ENCODE data around the gene RBBP6.

DNA sequence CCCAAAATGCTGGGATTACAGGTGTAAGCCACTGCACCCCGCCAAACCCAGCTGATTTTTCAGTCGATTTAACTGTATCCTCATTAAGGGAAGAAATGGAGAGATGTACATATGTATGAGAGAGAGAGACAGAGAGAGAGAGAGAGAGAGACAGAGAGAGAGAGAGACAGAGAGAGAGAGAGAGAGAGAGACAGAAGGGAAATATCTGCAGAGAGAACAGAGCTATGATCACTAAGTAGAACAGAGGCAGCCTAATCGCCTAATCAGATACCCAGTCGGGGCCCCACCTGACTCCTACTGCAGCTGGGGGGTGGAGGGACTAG lies 70.0 kb downstream of the RBBP6 start:
- TF ChIP-seq ZNF24 (tag by site-specific recombination; IDR thresholded peaks at IDR 0.05) = no peak
- no peak for TF ChIP-seq ZNF664 (tag by site-specific recombination; IDR thresholded peaks at IDR 0.05)
- TF ChIP-seq MEIS1 (CRISPR knock-in tag; IDR thresholded peaks at IDR 0.05; ENCODE audit: borderline replicate concordance) = no peak
- TF ChIP-seq OVOL3 (tag by site-specific recombination; IDR thresholded peaks at IDR 0.05) = no peak
- TF ChIP-seq, protein P1, sequence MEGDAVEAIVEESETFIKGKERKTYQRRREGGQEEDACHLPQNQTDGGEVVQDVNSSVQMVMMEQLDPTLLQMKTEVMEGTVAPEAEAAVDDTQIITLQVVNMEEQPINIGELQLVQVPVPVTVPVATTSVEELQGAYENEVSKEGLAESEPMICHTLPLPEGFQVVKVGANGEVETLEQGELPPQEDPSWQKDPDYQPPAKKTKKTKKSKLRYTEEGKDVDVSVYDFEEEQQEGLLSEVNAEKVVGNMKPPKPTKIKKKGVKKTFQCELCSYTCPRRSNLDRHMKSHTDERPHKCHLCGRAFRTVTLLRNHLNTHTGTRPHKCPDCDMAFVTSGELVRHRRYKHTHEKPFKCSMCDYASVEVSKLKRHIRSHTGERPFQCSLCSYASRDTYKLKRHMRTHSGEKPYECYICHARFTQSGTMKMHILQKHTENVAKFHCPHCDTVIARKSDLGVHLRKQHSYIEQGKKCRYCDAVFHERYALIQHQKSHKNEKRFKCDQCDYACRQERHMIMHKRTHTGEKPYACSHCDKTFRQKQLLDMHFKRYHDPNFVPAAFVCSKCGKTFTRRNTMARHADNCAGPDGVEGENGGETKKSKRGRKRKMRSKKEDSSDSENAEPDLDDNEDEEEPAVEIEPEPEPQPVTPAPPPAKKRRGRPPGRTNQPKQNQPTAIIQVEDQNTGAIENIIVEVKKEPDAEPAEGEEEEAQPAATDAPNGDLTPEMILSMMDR (tag by site-specific recombination; IDR thresholded peaks at IDR 0.05) = no peak
- TF ChIP-seq KLF1 (tag by site-specific recombination; IDR thresholded peaks at IDR 0.05) = no peak
- no peak for TF ChIP-seq ZNF140 (tag by site-specific recombination; IDR thresholded peaks at IDR 0.05)
- TF ChIP-seq, protein P2, sequence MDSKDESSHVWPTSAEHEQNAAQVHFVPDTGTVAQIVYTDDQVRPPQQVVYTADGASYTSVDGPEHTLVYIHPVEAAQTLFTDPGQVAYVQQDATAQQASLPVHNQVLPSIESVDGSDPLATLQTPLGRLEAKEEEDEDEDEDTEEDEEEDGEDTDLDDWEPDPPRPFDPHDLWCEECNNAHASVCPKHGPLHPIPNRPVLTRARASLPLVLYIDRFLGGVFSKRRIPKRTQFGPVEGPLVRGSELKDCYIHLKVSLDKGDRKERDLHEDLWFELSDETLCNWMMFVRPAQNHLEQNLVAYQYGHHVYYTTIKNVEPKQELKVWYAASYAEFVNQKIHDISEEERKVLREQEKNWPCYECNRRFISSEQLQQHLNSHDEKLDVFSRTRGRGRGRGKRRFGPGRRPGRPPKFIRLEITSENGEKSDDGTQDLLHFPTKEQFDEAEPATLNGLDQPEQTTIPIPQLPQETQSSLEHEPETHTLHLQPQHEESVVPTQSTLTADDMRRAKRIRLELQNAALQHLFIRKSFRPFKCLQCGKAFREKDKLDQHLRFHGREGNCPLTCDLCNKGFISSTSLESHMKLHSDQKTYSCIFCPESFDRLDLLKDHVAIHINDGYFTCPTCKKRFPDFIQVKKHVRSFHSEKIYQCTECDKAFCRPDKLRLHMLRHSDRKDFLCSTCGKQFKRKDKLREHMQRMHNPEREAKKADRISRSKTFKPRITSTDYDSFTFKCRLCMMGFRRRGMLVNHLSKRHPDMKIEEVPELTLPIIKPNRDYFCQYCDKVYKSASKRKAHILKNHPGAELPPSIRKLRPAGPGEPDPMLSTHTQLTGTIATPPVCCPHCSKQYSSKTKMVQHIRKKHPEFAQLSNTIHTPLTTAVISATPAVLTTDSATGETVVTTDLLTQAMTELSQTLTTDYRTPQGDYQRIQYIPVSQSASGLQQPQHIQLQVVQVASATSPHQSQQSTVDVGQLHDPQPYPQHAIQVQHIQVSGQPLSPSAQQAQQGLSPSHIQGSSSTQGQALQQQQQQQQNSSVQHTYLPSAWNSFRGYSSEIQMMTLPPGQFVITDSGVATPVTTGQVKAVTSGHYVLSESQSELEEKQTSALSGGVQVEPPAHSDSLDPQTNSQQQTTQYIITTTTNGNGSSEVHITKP (tag by site-specific recombination; IDR thresholded peaks at IDR 0.05) = no peak
- TF ChIP-seq ZEB2 (tag by site-specific recombination; IDR thresholded peaks at IDR 0.05) = no peak
- TF ChIP-seq ZFP69B (tag by site-specific recombination; IDR thresholded peaks at IDR 0.05) = peak; percentile 79
- TF ChIP-seq KLF9 (tag by site-specific recombination; IDR thresholded peaks at IDR 0.05; ENCODE audit: low read depth) = no peak

Measured in HEK293 (cell line).